Measurements from ENCODE around the gene ATG9B. TPM values are rescaled to one million over a fixed set of nuclear protein-coding genes. Genes with fewer than 3 reads are reported as not detected.

The ATG9B gene
- total and polyA plus RNA-seq, 2 of the 13 experiments (the other 11 are each of a cell fraction or from before 2014, with no cell fraction given): 0.24 TPM; not detected in 1

GRCh38 chr7:151057989-151058780, 33.9 kb upstream of the ATG9B start (continued):
- TF ChIP-seq ZNF367 (CRISPR knock-in tag; IDR thresholded peaks at IDR 0.05; ENCODE audit: borderline replicate concordance) (0 out of 2 replicates have a peak, but pooled peaks have one; percentile 16), RELA (CRISPR knock-in tag; IDR thresholded peaks at IDR 0.05) (no peak), FOSL2 (CRISPR knock-in tag; IDR thresholded peaks at IDR 0.05) (no peak), MYNN (CRISPR knock-in tag; IDR thresholded peaks at IDR 0.05; ENCODE audit: low read depth) (0 out of 2 replicates have a peak, but pooled peaks have one; percentile 17), MEF2D (CRISPR knock-in tag; IDR thresholded peaks at IDR 0.05) (0 out of 2 replicates have a peak, but pooled peaks have one; percentile 45), ZBTB39 (CRISPR knock-in tag; IDR thresholded peaks at IDR 0.05) (no peak), ZSCAN20 (CRISPR knock-in tag; IDR thresholded peaks at IDR 0.05; ENCODE audit: borderline replicate concordance) (peak; percentile 45; the same call in 1 of the 2 replicates), ZNF33B (CRISPR knock-in tag; IDR thresholded peaks at IDR 0.05) (no peak), ZSCAN22 (CRISPR knock-in tag; IDR thresholded peaks at IDR 0.05) (no peak), ZNF101 (CRISPR knock-in tag; IDR thresholded peaks at IDR 0.05; ENCODE audit: borderline replicate concordance, low read depth) (no peak), SRSF9 (IDR thresholded peaks at IDR 0.05; ENCODE audit: borderline replicate concordance, insufficient read depth, low read depth, low read length, poor library complexity, severe bottlenecking) (no peak), ATRX (CRISPR knock-in tag; IDR thresholded peaks at IDR 0.05; ENCODE audit: borderline replicate concordance) (no peak), TCF7 (IDR thresholded peaks at IDR 0.05; ENCODE audit: low read depth) (peak; percentile 92), ZBTB21 (CRISPR knock-in tag; IDR thresholded peaks at IDR 0.05) (peak; percentile 70; the same call in 1 of the 2 replicates), KLF11 (CRISPR knock-in tag; IDR thresholded peaks at IDR 0.05) (no peak), ZNF841 (CRISPR knock-in tag; IDR thresholded peaks at IDR 0.05; ENCODE audit: borderline replicate concordance) (no peak), EZH2 (conservative IDR thresholded peaks at IDR 0.05; ENCODE audit: low read depth, low read length) (no peak), ZNF180 (CRISPR knock-in tag; IDR thresholded peaks at IDR 0.05; ENCODE audit: borderline replicate concordance, low read depth) (no peak), IRF9 (CRISPR knock-in tag; IDR thresholded peaks at IDR 0.05; ENCODE audit: borderline replicate concordance) (no peak), HDAC2 (CRISPR knock-in tag; IDR thresholded peaks at IDR 0.05) (no peak), ZBTB25 (CRISPR knock-in tag; IDR thresholded peaks at IDR 0.05) (peak; percentile 90; the same call in 1 of the 2 replicates), AFF4 (CRISPR knock-in tag; IDR thresholded peaks at IDR 0.05) (no peak)
